Epithelial cell of esophagus (primary cell): ENCODE results near the gene FSTL4.

ENCODE experiments used
- DNase-seq: peaks from one replicate; pipeline ENCODE4 v3.0.0; 2010; ENCODE audit warnings: low read depth
- H3K4me3 ChIP-seq: 2 replicates; pipeline ENCODE4 v1.5.1; 2011; ENCODE audit warnings: mild to moderate bottlenecking, low read length, control low read depth
- CTCF ChIP-seq: IDR thresholded peaks from 2 replicates; pipeline ENCODE4 v1.5.1; 2011; ENCODE audit warnings: low read depth, mild to moderate bottlenecking, low read length, control low read depth, inconsistent platforms; ENCODE audit not compliant: insufficient read depth; ENCODE audit errors: missing control alignments

FSTL4 gene

GRCh38 chr5:133521801-133522200 is 90.5 kb downstream of the FSTL4 start:
- H3K4me3 ChIP-seq: no peak overlapping the region
- TF ChIP-seq CTCF: no peak
- DNase-seq: no peak

- H3K4me3 ChIP-seq: no peak overlapping the region
Measured at GRCh38 chr5:133520991-133521706, 91.2 kb downstream of the FSTL4 start.

GRCh38 chr5:133520062-133520461 is 92.3 kb downstream of the FSTL4 start:
- no peak overlapping the region for H3K4me3 ChIP-seq
- no peak for TF ChIP-seq CTCF
- DNase-seq: no peak

More at GRCh38 chr5:133520991-133521706, 91.2 kb downstream of the FSTL4 start:
- no peak for DNase-seq
- TF ChIP-seq CTCF: no peak

GRCh38 chr5:133519191-133519590 is 93.2 kb downstream of the FSTL4 start:
- no peak for TF ChIP-seq CTCF
- no peak for DNase-seq
- no peak overlapping the region for H3K4me3 ChIP-seq

GRCh38 chr5:133514456-133514855 is 97.9 kb downstream of the FSTL4 start:
- no peak for TF ChIP-seq CTCF
- no peak for DNase-seq
- H3K4me3 ChIP-seq: no peak overlapping the region

- TF ChIP-seq CTCF: no peak
- H3K4me3 ChIP-seq: no peak overlapping the region
- no peak for DNase-seq
Measured at GRCh38 chr5:133512896-133513295, 99.4 kb downstream of the FSTL4 start.

- no peak for DNase-seq
- no peak overlapping the region for H3K4me3 ChIP-seq
- TF ChIP-seq CTCF: no peak
Measured at GRCh38 chr5:133511653-133512235, 100.6 kb downstream of the FSTL4 start.
